Panc1 (cell line): Measurements from ENCODE around the gene MAT2A. TPM values are rescaled to one million over a fixed set of nuclear protein-coding genes. Genes with fewer than 3 reads are reported as not detected.
A peak's percentile ranks its signal among the peaks of the same experiment; 100 is the strongest.

Experiments used
- ATAC-seq: fragments of 200-7000 bp; cut with Tn5 transposase; 2 replicates; pipeline ENCODE4 v1.9.1; 2020; ENCODE audit warnings: mild to moderate bottlenecking, moderate library complexity
- BruUV-seq: library from RNA; stranded (reverse); fragments of 400-500 nt; replicated peaks from 2 replicates; lab custom pipeline; 2021; lab: Mats Ljungman, UMichigan
- CTCF ChIA-PET: fragments of 300-600 bp; sonication (Branson Sonifier 250); formaldehyde crosslinking; loops from one replicate; lab custom pipeline; 2022; ENCODE audit warnings: antibody characterized with exemption; lab: Charles Lee
- POLR2A ChIA-PET: fragments of 300-600 bp; sonication (Branson Sonifier 250); formaldehyde crosslinking; loops from one replicate; lab custom pipeline; 2022; ENCODE audit warnings: antibody characterized with exemption; lab: Charles Lee
- DNase-seq: peaks from one replicate; pipeline ENCODE4 v3.0.0-alpha.2; 2010; ENCODE audit warnings: low read depth, low spot score
- H3K27ac ChIP-seq: 2 replicates; pipeline ENCODE4 v1.5.1; 2011; ENCODE audit warnings: mild to moderate bottlenecking, low read length, inconsistent platforms
- H3K27me3 ChIP-seq: fragments of 200-500 bp; sonication (Bioruptor generic); 2 replicates; pipeline ENCODE4 v1.6.0; 2014; ENCODE audit warnings: low read length, inconsistent platforms; ENCODE audit not compliant: control insufficient read depth, insufficient read depth
- H3K36me3 ChIP-seq: fragments of 200-500 bp; sonication (Bioruptor generic); 2 replicates; pipeline ENCODE4 v1.5.1; 2014; ENCODE audit warnings: inconsistent platforms, mild to moderate bottlenecking, low read length, moderate library complexity; ENCODE audit not compliant: control insufficient read depth, insufficient read depth
- H3K4me1 ChIP-seq: 2 replicates; pipeline ENCODE4 v1.5.1; 2011; ENCODE audit warnings: inconsistent platforms, mild to moderate bottlenecking, low read length, moderate library complexity; ENCODE audit not compliant: control insufficient read depth, insufficient read depth
- H3K4me3 ChIP-seq, 2 experiments: 2 replicates each; pipeline ENCODE4 v1.5.1; 2011 to 2012; ENCODE audit warnings: low read depth in 2 of 2, low read length in 2 of 2, mild to moderate bottlenecking in 2 of 2, inconsistent platforms in 1 of 2, moderate library complexity in 1 of 2
- H3K9me3 ChIP-seq: fragments of 200-500 bp; sonication (Bioruptor generic); 2 replicates; pipeline ENCODE4 v1.5.1; 2014; ENCODE audit warnings: low read depth, mild to moderate bottlenecking, inconsistent platforms, low read length, moderate library complexity; ENCODE audit not compliant: control insufficient read depth, insufficient read depth
- CTCF ChIP-seq: fragments of 450-650 bp; IDR thresholded peaks from 2 replicates; pipeline ENCODE4 v1.5.1; 2017; ENCODE audit warnings: mild to moderate bottlenecking
- POLR2AphosphoS5 ChIP-seq: IDR thresholded peaks from 2 replicates; pipeline ENCODE4 v1.6.1; 2012; ENCODE audit warnings: mild to moderate bottlenecking, low read depth, low read length, moderate library complexity
- REST ChIP-seq, 2 experiments: IDR thresholded peaks; 2 replicates each; pipeline ENCODE4 v1.6.1; 2011 to 2012; ENCODE audit warnings: low read depth in 2 of 2, control low read depth in 1 of 2, low read length in 1 of 2, mild to moderate bottlenecking in 1 of 2, moderate library complexity in 1 of 2; ENCODE audit not compliant: insufficient read depth in 1 of 2
- SIN3A ChIP-seq: IDR thresholded peaks from 2 replicates; pipeline ENCODE4 v1.6.1; 2012; ENCODE audit warnings: low read depth, mild to moderate bottlenecking, low read length, moderate library complexity, borderline replicate concordance; ENCODE audit not compliant: insufficient read depth
- TCF7L2 ChIP-seq: IDR thresholded peaks from 2 replicates; pipeline ENCODE4 v1.6.1; 2011; ENCODE audit warnings: mild to moderate bottlenecking, low read depth, low read length, inconsistent platforms
- in situ Hi-C: cut with HindIII; loops from 2 replicates; pipeline ENCODE4 v1.10.0; 2016; ENCODE audit warnings: low sequenced_read_pairs, low pct_unique_long_range_greater_than_20kb
- intact Hi-C: fragments of 100-400 bp; cut with micrococcal nuclease; formaldehyde crosslinking; loops from one replicate; pipeline ENCODE4 v1.10.0; 2022; ENCODE audit not compliant: unreplicated experiment
- total RNA-seq: library from RNA; stranded (reverse); gene quantifications from one replicate; pipeline ENCODE4 v1.2.1, GENCODE V29; 2021; ENCODE audit not compliant: unreplicated experiment

MAT2A gene
- total RNA-seq, 1 experiment from 2014 or later = 547 TPM

GRCh38 chr2:85548608-85548900, 9.6 kb downstream of the MAT2A start:
- H3K27me3 ChIP-seq = no peaks in the 10 kb centered on the region
- H3K4me3 ChIP-seq = no peak overlapping the region
- H3K36me3 ChIP-seq = peaks cover 14% of the 10 kb centered on the region
- ChIA-PET POLR2A (interaction anchor here (0.6 to 1.5 kb wide), 7 partner anchors 13 to 403 kb away, joined by 3 to 10 read pairs (median 3); no protein-coding TSS in a partner anchor), CTCF (interaction anchor here (0.7 to 1.0 kb wide), 2 partner anchors 41 to 127 kb away, joined by 3 to 4 read pairs; no protein-coding TSS in a partner anchor)
- no peaks in the 10 kb centered on the region for H3K9me3 ChIP-seq
- intact Hi-C loops = no loop called here
- peak; percentile 7 for ATAC-seq
- H3K27ac ChIP-seq = peak overlapping the region; percentile 100
- BruUV-seq = no TSS peak
- in situ Hi-C loops = loop anchor here (25.0 kb wide), 1 partner anchor 136 kb away; the partner anchor contains the start of genes CAPG and SH2D6
- no peak for DNase-seq
- H3K4me1 ChIP-seq = peaks cover 82% of the 10 kb centered on the region
- peak; percentile 56; the same call in 1 of the 2 replicates for TF ChIP-seq POLR2AphosphoS5
- no peak for TF ChIP-seq TCF7L2
- no peak for TF ChIP-seq REST (IDR thresholded peaks at IDR 0.05; ENCODE audit: insufficient read depth in 1 of 2, low read depth in 2 of 2, low read length in 1 of 2)
- 0 out of 2 replicates have a peak, but pooled peaks have one; percentile 60 for TF ChIP-seq SIN3A

GRCh38 chr2:85549095-85549494, 10.1 kb downstream of the MAT2A start:
- intact Hi-C loops = no loop called here
- DNase-seq = no peak
- ChIA-PET CTCF (interaction anchor here (0.6 to 1.0 kb wide), 3 partner anchors 42 to 128 kb away, joined by 3 to 4 read pairs (median 4); no protein-coding TSS in a partner anchor), POLR2A (interaction anchor here (0.6 to 1.5 kb wide), 10 partner anchors 12 to 216 kb away, joined by 3 to 10 read pairs (median 3); no protein-coding TSS in a partner anchor)
- H3K27me3 ChIP-seq = no peaks in the 10 kb centered on the region
- H3K9me3 ChIP-seq = no peaks in the 10 kb centered on the region
- no peak overlapping the region for H3K4me3 ChIP-seq
- H3K36me3 ChIP-seq = peaks cover 14% of the 10 kb centered on the region
- no TSS peak for BruUV-seq
- H3K27ac ChIP-seq = peak overlapping the region; percentile 100
- peaks cover 79% of the 10 kb centered on the region for H3K4me1 ChIP-seq
- TF ChIP-seq CTCF (no peak), REST (IDR thresholded peaks at IDR 0.05; ENCODE audit: insufficient read depth in 1 of 2, low read depth in 2 of 2, low read length in 1 of 2) (no peak), POLR2AphosphoS5 (no peak), SIN3A (no peak), TCF7L2 (no peak)
- in situ Hi-C loops = loop anchor here (25.0 kb wide), 1 partner anchor 137 kb away; the partner anchor contains the start of genes CAPG and SH2D6
- no peak for ATAC-seq
